ENCODE measurements around the gene C1S.
"Not testable (repeated sequence)": the region's sequence is repeated elsewhere in the genome, so short reads cannot be mapped to it uniquely, and the experiment has no call there.

Gene C1S

DNA sequence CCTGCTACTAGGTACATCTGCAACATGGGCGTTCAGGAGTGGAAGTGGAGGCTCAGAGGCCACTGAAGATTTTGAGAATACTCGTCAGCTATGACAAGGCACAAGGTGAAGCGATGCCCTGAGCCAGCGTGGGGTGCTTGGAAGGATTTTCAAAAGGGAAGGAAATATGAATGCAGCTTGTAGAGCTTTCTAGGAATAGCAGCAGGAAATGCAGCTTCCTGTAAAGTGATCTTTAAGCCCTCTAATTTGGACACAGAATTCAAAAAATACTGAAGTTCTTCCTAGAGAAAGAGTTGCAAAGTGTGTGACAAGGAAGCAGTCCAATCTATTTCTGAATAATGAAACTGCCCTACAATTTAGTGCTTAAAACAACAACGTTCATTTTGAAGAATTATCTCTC is 13.2 kb upstream of the C1S start:
- DNase-seq = no peak

DNA sequence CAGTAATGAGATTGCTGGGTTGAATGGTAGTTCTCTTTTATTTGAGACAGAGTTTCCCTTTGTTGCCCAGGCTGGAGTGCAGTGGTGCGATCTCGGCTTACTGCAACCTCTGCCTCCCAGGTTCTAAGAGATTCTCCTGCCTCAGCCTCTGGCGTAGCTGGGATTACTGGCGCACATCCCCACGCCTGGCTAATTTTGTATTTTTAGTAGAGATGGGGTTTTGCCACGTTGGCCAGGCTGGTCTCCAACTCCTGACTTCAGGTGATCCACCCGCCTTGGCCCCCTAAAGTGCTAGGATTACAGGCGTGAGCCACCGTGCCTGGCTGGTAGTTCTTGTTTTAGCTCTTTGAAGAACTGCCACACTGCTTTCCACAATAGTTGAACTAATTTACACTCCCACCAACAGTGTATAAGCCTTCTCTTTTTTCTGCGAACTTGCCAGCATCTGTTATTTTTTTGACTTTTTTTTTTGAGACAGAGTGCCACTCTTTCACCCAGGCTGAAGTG is 11.0 kb upstream of the C1S start:
- not testable (repeated sequence) for DNase-seq

GRCh38 chr12:7049973-7050372 is 10.5 kb upstream of the C1S start:
- DNase-seq = not testable (repeated sequence)

DNA sequence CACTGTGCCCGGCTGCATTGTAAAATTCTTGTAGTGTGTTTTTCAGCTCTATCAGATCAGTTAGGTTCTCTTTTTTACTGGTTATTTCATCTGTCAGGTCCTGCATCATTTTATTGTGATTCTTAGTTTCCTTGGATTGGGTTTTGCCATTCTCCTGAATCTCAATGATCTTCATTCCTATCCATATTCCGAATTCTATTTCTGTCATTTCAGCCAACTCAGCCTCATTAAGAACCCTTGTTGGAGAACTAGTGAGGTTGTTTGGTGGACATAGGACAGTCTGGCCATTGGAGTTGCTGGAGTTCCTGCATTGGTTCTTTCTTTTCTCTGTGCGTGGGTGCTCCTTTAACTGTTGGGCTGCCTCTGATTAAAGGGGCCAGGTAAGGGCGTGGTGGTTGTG is 5.6 kb upstream of the C1S start:
- no peak for DNase-seq

GRCh38 chr12:7055736-7056135 is 4.8 kb upstream of the C1S start:
- DNase-seq = not testable (repeated sequence)

- DNase-seq = no peak
Observed at GRCh38 chr12:7058163-7058845, 2.2 kb upstream of the C1S start.

- DNase-seq = no peak
Observed at GRCh38 chr12:7058850-7059395, 1.6 kb upstream of the C1S start.

- no peak for DNase-seq
Observed at GRCh38 chr12:7059780-7060179, 738 bp upstream of the C1S start.

DNA sequence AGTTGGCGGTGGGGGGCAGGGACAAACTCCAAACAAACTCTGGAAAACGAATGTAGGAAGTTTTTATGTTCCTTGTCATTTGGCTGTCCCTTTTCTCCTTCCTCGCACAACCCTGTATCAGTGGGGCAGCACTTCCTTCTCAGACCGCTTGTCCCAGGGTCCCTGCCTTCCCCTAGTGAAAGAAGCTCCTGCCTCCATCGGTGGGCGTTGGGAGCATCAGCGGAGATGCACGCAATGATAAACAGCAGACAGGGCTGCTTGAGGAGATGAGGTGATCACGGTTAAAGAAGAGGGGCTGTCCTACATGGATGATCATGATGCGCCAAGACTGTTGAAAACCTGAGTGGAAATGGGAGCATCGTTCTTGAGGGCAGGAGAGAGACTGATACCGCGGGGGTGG is 620 bp downstream of the C1S start:
- no peak for DNase-seq

- no peak for DNase-seq
Observed at GRCh38 chr12:7061596-7061995, 1.1 kb downstream of the C1S start.

- no peak for DNase-seq
Observed at GRCh38 chr12:7064516-7064915, 4.0 kb downstream of the C1S start.

DNA sequence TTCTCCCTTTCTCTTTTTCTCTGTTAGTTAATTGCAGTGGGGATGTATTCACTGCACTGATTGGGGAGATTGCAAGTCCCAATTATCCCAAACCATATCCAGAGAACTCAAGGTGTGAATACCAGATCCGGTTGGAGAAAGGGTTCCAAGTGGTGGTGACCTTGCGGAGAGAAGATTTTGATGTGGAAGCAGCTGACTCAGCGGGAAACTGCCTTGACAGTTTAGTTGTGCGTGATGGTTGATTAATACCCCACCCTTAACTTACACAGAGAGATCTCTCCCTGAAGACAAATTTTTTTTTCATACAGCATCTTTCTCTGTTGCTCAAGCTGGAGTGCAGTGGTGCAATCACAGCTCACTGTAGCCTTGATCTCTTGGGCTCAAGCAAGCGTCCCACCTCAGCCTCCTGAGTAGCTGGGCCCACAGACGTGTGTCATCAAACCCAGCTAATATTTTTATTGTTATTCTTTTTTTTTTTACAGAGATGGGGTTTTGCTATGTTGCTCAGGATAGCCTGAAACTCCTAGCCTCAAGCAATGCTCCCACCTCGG is 4.6 kb downstream of the C1S start:
- DNase-seq = no peak

- DNase-seq = no peak
Observed at GRCh38 chr12:7066596-7066995, 6.1 kb downstream of the C1S start.

- DNase-seq = no peak
Observed at GRCh38 chr12:7067096-7067495, 6.6 kb downstream of the C1S start.

DNA sequence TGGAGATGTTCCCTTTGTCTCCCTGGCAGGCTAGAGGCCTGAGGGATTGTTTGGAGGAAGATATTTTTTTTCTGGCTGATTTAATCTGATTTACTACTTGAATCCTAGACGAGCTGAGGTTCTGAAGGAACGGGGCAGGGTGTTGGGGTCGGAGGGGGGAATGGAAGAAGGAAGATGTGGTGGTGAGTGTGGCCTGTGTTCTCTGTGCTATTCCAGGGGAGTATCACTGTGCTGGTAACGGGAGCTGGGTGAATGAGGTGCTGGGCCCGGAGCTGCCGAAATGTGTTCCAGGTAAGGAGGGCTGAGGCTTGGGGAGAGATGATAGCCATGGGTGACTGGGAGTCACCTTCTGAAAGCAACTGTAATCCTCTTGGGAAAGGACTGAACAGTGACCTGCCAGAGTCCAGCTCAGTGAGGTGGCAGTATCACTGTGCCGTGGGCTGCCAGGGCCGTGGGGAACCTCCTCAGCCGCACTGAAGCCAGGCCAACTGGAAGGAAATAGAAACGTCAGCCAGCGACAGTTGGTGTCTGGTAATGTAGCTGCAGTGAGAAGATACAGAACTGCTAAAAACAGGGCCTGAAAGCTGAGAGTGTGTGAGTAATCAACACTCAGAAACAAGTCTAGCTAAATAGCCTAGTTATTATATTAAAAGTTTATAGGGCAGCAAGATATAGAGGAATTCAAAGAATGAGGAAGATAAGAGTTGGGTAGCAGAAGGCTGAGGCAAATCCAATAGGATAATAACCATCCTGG is 7.9 kb downstream of the C1S start:
- DNase-seq = no peak

DNA sequence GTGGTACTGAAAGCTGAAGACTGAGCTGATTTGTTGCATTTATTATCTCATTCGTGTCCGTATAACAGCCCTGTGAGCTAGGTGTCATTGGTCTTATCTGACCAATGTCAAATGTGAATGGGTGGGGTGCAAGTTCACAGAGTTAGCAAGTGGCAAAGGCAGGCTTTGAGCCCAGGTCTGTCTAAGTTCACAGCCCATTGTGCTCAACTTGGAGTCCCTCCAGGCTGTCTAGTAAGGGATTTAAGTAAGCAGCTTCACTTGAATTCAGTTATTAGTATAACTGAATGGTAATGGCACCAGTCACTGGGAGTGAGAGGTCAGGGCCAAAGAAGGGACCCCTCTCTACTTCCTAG is 8.5 kb downstream of the C1S start:
- DNase-seq = no peak

DNA sequence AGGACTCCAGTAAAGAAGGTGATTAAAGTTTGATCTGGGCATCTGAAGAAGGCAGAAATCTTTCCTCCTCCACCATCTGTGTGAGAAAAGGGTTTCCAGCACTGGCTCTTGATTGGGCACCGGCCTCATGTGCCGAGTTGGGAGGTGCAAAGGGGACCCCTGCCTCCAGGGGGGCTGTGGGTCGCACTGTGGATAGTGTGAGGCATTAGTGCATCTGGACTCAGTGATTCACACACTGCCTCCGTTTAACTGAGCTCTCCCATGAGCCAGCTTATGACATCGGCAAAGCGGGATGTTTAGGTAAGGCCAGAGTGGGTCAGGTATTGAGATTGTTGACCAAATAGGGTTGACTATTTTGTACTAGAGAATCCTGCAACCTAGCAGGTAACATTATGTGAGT is 8.9 kb downstream of the C1S start:
- no peak for DNase-seq

DNA sequence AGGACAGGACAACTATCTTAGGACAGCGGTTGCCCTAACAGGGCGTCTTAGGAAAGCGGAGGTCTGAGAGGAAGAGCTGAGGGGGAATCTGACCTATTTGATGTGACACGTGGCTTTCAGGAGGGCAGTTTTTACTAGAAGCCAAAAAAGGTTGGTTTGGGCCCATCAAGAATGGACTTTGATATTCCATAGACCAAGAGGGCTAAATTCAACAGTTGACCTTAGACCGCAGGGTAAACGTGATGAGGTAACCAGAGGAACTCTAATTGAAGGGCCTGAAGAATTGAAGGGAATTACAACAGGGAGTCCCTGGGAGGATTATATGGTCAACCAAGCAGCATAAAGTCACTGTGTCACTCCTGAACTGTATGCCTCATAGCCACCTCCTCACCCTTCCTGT is 11.5 kb downstream of the C1S start:
- DNase-seq = no peak

DNA sequence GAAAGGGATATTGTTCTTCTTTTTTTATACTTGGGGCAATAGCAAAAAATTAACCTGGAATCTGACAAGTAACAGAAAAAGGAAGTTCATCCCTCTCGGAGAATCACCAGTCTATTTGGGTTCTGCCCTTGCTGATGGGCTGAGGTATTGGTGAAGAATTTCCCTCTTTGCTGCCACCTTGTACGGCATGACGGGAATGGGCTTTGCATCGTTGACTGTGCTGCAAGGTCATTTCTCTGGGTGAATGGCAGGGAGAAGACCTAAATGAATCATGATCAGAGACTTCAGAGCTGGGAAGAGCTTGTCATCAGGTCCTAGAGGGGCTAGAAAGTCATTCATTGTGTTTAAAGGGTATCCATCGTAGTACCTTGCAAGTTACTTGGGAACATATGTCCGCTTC is 12.0 kb downstream of the C1S start:
- no peak for DNase-seq

GRCh38 chr12:7073946-7074345 is 13.4 kb downstream of the C1S start:
- no peak for DNase-seq

DNA sequence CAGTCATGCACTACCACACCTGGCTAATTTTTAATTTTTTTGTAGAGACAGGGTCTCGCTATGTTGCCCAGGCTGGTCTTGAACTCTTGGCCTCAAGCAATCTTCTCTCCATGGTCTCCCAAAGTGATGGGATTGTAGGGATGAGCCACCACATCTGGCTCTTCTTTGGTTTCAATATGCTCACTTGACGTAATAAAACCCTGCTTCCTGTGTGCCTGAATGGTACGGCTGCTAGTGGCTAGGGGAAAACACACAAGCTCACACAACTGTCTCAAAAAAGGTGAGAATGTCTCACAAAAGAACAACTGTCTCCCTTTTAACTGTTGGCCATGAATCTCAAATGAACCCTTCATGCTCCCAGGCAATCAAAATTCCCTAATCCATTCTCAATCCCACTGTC is 15.0 kb downstream of the C1S start:
- no peak for DNase-seq

DNA sequence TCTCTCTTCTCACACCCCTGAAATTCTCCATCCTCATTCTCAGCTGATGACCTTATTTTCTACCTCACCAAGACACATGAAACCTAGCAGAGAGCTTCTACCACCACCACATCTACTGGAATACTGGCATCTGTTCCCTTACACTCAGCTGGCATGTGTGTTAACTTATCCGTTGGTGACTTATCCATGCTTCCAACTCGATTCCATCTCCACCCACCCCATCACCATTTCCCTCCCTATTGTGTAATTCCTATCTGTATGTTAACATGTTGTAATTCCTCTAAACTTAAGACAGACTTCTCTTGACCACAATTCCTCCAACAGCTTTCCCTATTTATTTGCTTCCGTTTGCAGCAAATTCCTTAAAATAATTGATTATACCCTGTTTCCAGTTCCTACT is 15.4 kb downstream of the C1S start:
- no peak for DNase-seq

GRCh38 chr12:7076493-7076892 is 16.0 kb downstream of the C1S start:
- DNase-seq = no peak

DNA sequence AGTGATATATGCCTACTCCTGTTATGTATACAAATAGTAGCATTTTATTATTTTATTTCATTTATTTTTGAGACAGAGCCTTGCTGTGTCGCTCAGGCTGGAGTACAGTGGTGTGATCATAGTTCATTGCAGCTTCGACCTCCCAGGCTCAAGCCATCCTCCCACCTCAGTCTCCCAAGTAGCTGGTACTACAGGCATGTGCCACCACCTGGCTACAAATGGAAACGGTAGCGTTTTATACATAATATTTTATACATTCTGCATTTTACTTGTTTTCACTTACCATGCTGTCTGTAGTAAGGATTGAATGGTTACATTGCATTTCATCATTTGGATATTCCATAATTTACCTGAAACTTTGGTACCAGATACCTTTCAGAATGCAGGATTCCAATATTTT is 17.6 kb downstream of the C1S start:
- no peak for DNase-seq

Measured in NCI-H524 treated with DMSO at 0.1 percent for 48 hours (cell line).